Transverse colon (tissue), 4 donors: ENCODE data around the gene TTC21A. TPM values are rescaled to one million over a fixed set of nuclear protein-coding genes. Genes with fewer than 3 reads are reported as not detected.

ENCODE experiments used
- DNase-seq: peaks from one replicate; pipeline ENCODE4 v3.0.0-alpha.2; 2019
- H3K27ac ChIP-seq, 4 donors: fragments of 200-600 bp; sonication (generic); 2 replicates each; pipeline ENCODE4 v1.5.1; 2016 to 2018; ENCODE audit warnings: inconsistent platforms in 4 of 4
- H3K27me3 ChIP-seq: fragments of 200-600 bp; sonication (generic); 2 replicates; pipeline ENCODE4 v1.5.1; 2017; ENCODE audit warnings: inconsistent platforms
- H3K36me3 ChIP-seq, 4 donors: fragments of 200-600 bp; sonication (generic); 2 replicates each; pipeline ENCODE4 v1.5.1; 2017 to 2019; ENCODE audit warnings: inconsistent platforms in 4 of 4
- H3K4me1 ChIP-seq, 4 donors: fragments of 200-600 bp; sonication (generic); 2 replicates each; pipeline ENCODE4 v1.5.1; 2017 to 2020; ENCODE audit warnings: inconsistent platforms in 4 of 4
- H3K4me3 ChIP-seq, 4 donors: fragments of 200-600 bp; sonication (generic); 1 replicate in 1 of 4; 2 replicates in 3 of 4; pipeline versions ENCODE4 v1.5.1 to v1.6.1; 2017 to 2019; ENCODE audit warnings: inconsistent platforms in 4 of 4
- H3K9me3 ChIP-seq, 2 donors: fragments of 200-600 bp; sonication (generic); 2 replicates each; pipeline ENCODE4 v1.5.1; 2017 to 2019; ENCODE audit warnings: inconsistent platforms in 2 of 2
- CTCF ChIP-seq, 5 experiments: fragments of 200-600 bp in 3 of 5; fragments of 450-650 bp in 2 of 5; sonication (generic) in 3 of 5; IDR thresholded peaks; 1 replicate in 2 of 5; 2 replicates in 3 of 5; pipeline ENCODE4 v1.5.1; 2016 to 2017; ENCODE audit warnings: antibody characterized with exemption in 5 of 5, inconsistent platforms in 3 of 5, mild to moderate bottlenecking in 2 of 5, moderate library complexity in 1 of 5
- EP300 ChIP-seq: sonication (generic); formaldehyde crosslinking; IDR thresholded peaks from one replicate; pipeline ENCODE4 v1.6.1; 2017; ENCODE audit warnings: antibody characterized with exemption, low read depth
- POLR2A ChIP-seq: fragments of 450-650 bp; IDR thresholded peaks from one replicate; pipeline ENCODE4 v1.6.1; 2016; ENCODE audit warnings: antibody characterized with exemption, mild to moderate bottlenecking, moderate library complexity
- POLR2AphosphoS5 ChIP-seq, 3 donors: sonication (generic); formaldehyde crosslinking; IDR thresholded peaks; one replicate each; pipeline ENCODE4 v1.6.1; 2016; ENCODE audit warnings: antibody characterized with exemption in 3 of 3
- WGBS, 2 donors: methylation state at CpG; one replicate each; pipeline ENCODE4 v1.1.5; 2018; ENCODE audit warnings: low coverage in 1 of 2; 5-methylcytosine and 5-hydroxymethylcytosine counted together
- in situ Hi-C, 4 donors: fragments of 200-750 bp; cut with MboI; loops; one replicate each; pipeline versions ENCODE4 v1.15.0 to v1.15.1; 2017; ENCODE audit warnings: low sequenced_read_pairs in 3 of 4, low pct_ligation_motif_present in 1 of 4, low pct_unique_long_range_greater_than_20kb in 1 of 4
- intact Hi-C: fragments of 100-400 bp; cut with DNase I; formaldehyde crosslinking; loops from one replicate; pipeline ENCODE4 v1.15.1; 2023; ENCODE audit warnings: low total_unique reads
- total RNA-seq, 4 donors: library from RNA; depleted of rRNA; stranded (reverse); fragments of >200 nt; gene quantifications; one replicate each; pipeline ENCODE4 v1.1.0, GENCODE V29; 2016

Gene TTC21A
- total RNA-seq, 4 donors from 2014 or later, result 6.8 to 101 (median 30.3) TPM

- Histone ChIP-seq H3K27ac (peak overlapping the region; percentile 81 to 92 (median 84)), H3K36me3 (peaks cover 0 to 22% (median 10%) of the 10 kb centered on the region in 4 donors), H3K4me3 (no peak overlapping the region), H3K27me3 (no peaks in the 10 kb centered on the region), H3K9me3 (no peaks in the 10 kb centered on the region), H3K4me1 (peaks cover 29 to 51% (median 43%) of the 10 kb centered on the region in 4 donors)
- in situ Hi-C loops (no loop called here), intact Hi-C loops (no loop called here)
- DNase-seq, result no peak
- no peak for TF ChIP-seq EP300
- no peak for TF ChIP-seq POLR2AphosphoS5 (IDR thresholded peaks at IDR 0.05)
- TF ChIP-seq POLR2A, result no peak
- TF ChIP-seq CTCF (IDR thresholded peaks at IDR 0.05), result no peak
- WGBS, 2 donors, result 73 to 100% methylated on average over 1 to 2 of the region's 2 CpGs
Observed at GRCh38 chr3:39139442-39139841, 32.0 kb downstream of the TTC21A start.

GRCh38 chr3:39140341-39140971 lies 33.0 kb downstream of the TTC21A start:
- peak overlapping the region; percentile 81 to 92 (median 84) for H3K27ac ChIP-seq
- H3K4me1 ChIP-seq, result peaks cover 29 to 52% (median 43%) of the 10 kb centered on the region in 4 donors
- intact Hi-C loops, result loop anchor here (5.0 kb wide), 1 partner anchor 42 kb away; no protein-coding TSS in a partner anchor
- H3K4me3 ChIP-seq, result no peak overlapping the region
- 60 to 75% methylated on average over 1 to 2 of the region's 2 CpGs for WGBS, 2 donors
- DNase-seq, result no peak
- TF ChIP-seq POLR2AphosphoS5 (IDR thresholded peaks at IDR 0.05) (no peak), EP300 (no peak), POLR2A (no peak), CTCF (IDR thresholded peaks at IDR 0.05) (no peak)
- peaks cover 0 to 30% (median 11%) of the 10 kb centered on the region in 4 donors for H3K36me3 ChIP-seq
- in situ Hi-C loops, result no loop called here
- H3K27me3 ChIP-seq, result no peaks in the 10 kb centered on the region
- H3K9me3 ChIP-seq, result no peaks in the 10 kb centered on the region

- 36 to 63% methylated on average over 1 to 4 of the region's 4 CpGs for WGBS, 2 donors
- Histone ChIP-seq H3K36me3 (peaks cover 0 to 30% (median 11%) of the 10 kb centered on the region in 4 donors), H3K4me1 (peaks cover 38 to 62% (median 51%) of the 10 kb centered on the region in 4 donors), H3K4me3 (no peak overlapping the region), H3K27ac (peak overlapping the region; percentile 81 to 92 (median 84)), H3K27me3 (no peaks in the 10 kb centered on the region), H3K9me3 (no peaks in the 10 kb centered on the region)
- DNase-seq, result peak; percentile 91
- no peak for TF ChIP-seq CTCF (IDR thresholded peaks at IDR 0.05)
- peak in 2 of 3 donors; percentile 70 to 81 for TF ChIP-seq POLR2AphosphoS5 (IDR thresholded peaks at IDR 0.05)
- peak; percentile 56 for TF ChIP-seq EP300
- peak; percentile 8 for TF ChIP-seq POLR2A
- intact Hi-C loops (loop anchor here (5.0 kb wide), 1 partner anchor 41 kb away; no protein-coding TSS in a partner anchor), in situ Hi-C loops (no loop called here)
Observed at GRCh38 chr3:39141171-39141995, 33.9 kb downstream of the TTC21A start.

GRCh38 chr3:39142067-39142466 lies 34.6 kb downstream of the TTC21A start:
- in situ Hi-C loops (no loop called here), intact Hi-C loops (loop anchor here (5.0 kb wide), 1 partner anchor 40 kb away; no protein-coding TSS in a partner anchor)
- no peaks in the 10 kb centered on the region for H3K9me3 ChIP-seq
- no peak overlapping the region for H3K4me3 ChIP-seq
- peak; percentile 73 for DNase-seq
- peak overlapping the region; percentile 81 to 92 (median 84) for H3K27ac ChIP-seq
- H3K4me1 ChIP-seq, result peaks cover 44 to 69% (median 58%) of the 10 kb centered on the region in 4 donors
- H3K27me3 ChIP-seq, result no peaks in the 10 kb centered on the region
- peaks cover 0 to 30% (median 11%) of the 10 kb centered on the region in 4 donors for H3K36me3 ChIP-seq
- TF ChIP-seq POLR2A (peak; percentile 36), CTCF (IDR thresholded peaks at IDR 0.05) (no peak), POLR2AphosphoS5 (IDR thresholded peaks at IDR 0.05) (peak in 1 of 3 donors; percentile 70)
- WGBS, 2 donors, result 49 to 58% methylated on average over 2 to 5 of the region's 5 CpGs
